ENCODE results near the gene RPL7A.

RPL7A gene

GRCh38 chr9:133303266-133304157 lies 44.5 kb upstream of the RPL7A start:
- H3F3A ChIP-seq (ENCODE audit: control insufficient read depth, insufficient read depth) = no peaks in the 10 kb centered on the region
- H3K9me2 ChIP-seq (replicated peaks; ENCODE audit: control insufficient read depth, low read length) = no peaks in the 10 kb centered on the region
- TF ChIP-seq, protein P1, sequence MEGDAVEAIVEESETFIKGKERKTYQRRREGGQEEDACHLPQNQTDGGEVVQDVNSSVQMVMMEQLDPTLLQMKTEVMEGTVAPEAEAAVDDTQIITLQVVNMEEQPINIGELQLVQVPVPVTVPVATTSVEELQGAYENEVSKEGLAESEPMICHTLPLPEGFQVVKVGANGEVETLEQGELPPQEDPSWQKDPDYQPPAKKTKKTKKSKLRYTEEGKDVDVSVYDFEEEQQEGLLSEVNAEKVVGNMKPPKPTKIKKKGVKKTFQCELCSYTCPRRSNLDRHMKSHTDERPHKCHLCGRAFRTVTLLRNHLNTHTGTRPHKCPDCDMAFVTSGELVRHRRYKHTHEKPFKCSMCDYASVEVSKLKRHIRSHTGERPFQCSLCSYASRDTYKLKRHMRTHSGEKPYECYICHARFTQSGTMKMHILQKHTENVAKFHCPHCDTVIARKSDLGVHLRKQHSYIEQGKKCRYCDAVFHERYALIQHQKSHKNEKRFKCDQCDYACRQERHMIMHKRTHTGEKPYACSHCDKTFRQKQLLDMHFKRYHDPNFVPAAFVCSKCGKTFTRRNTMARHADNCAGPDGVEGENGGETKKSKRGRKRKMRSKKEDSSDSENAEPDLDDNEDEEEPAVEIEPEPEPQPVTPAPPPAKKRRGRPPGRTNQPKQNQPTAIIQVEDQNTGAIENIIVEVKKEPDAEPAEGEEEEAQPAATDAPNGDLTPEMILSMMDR (IDR thresholded peaks at IDR 0.05; ENCODE audit: low read depth, low read length, poor library complexity, severe bottlenecking) = no peak
- TF ChIP-seq EZH2phosphoT487 (IDR thresholded peaks at IDR 0.05; ENCODE audit: borderline replicate concordance, low read length) = no peak
- no peak overlapping the region for H3K27ac ChIP-seq (ENCODE audit: low read depth, low read length)
- H3K4me2 ChIP-seq (ENCODE audit: low read length) = no peak overlapping the region
- no peaks in the 10 kb centered on the region for H3K27me3 ChIP-seq (ENCODE audit: control insufficient read depth, low read length)
- H3K36me3 ChIP-seq (ENCODE audit: control insufficient read depth, low read length) = no peaks in the 10 kb centered on the region
- H3K9me3 ChIP-seq (ENCODE audit: control insufficient read depth, insufficient read depth, low read length) = no peaks in the 10 kb centered on the region
- no peaks in the 10 kb centered on the region for H3K4me1 ChIP-seq (ENCODE audit: control insufficient read depth, low read length)
- no peaks in the 10 kb centered on the region for H3K79me2 ChIP-seq (ENCODE audit: control insufficient read depth, low read length)
- no peaks in the 10 kb centered on the region for H4K20me1 ChIP-seq (ENCODE audit: control insufficient read depth, insufficient read depth, low read depth, low read length)
- no peak overlapping the region for H3K4me3 ChIP-seq (ENCODE audit: low read length)

DNA sequence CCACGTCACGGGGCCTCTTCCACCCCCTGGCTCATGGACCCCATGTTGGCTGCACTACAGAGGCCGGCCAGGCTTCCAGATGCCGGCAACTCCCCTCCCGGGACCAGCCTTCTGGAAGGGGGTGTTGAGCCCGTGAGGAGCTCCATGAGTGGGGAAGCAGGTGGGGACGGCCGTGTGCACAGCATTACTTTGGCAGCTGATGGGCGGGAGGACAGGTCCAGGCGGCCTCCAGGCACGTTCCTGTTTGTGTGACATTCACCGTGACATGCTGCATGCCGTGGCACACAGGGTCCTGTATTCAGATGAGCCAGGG lies 43.9 kb upstream of the RPL7A start:
- Histone ChIP-seq H3K9me2 (replicated peaks; ENCODE audit: control insufficient read depth, low read length) (no peaks in the 10 kb centered on the region), H3K79me2 (ENCODE audit: control insufficient read depth, low read length) (no peaks in the 10 kb centered on the region), H3K36me3 (ENCODE audit: control insufficient read depth, low read length) (no peaks in the 10 kb centered on the region), H3K9me3 (ENCODE audit: control insufficient read depth, insufficient read depth, low read length) (no peaks in the 10 kb centered on the region), H3K4me2 (ENCODE audit: low read length) (no peak overlapping the region), H3F3A (ENCODE audit: control insufficient read depth, insufficient read depth) (no peaks in the 10 kb centered on the region), H3K27me3 (ENCODE audit: control insufficient read depth, low read length) (no peaks in the 10 kb centered on the region), H3K4me1 (ENCODE audit: control insufficient read depth, low read length) (no peaks in the 10 kb centered on the region), H4K20me1 (ENCODE audit: control insufficient read depth, insufficient read depth, low read depth, low read length) (no peaks in the 10 kb centered on the region), H3K4me3 (ENCODE audit: low read length) (no peak overlapping the region), H3K27ac (ENCODE audit: low read depth, low read length) (no peak overlapping the region)
- no peak for TF ChIP-seq EZH2phosphoT487 (IDR thresholded peaks at IDR 0.05; ENCODE audit: borderline replicate concordance, low read length)

- TF ChIP-seq, protein P1 (IDR thresholded peaks at IDR 0.05; ENCODE audit: low read depth, low read length, poor library complexity, severe bottlenecking) = no peak
- no peak for TF ChIP-seq EZH2phosphoT487 (IDR thresholded peaks at IDR 0.05; ENCODE audit: borderline replicate concordance, low read length)
- no peak overlapping the region for H3K27ac ChIP-seq (ENCODE audit: low read depth, low read length)
- H3K36me3 ChIP-seq (ENCODE audit: control insufficient read depth, low read length) = no peaks in the 10 kb centered on the region
- no peaks in the 10 kb centered on the region for H3K27me3 ChIP-seq (ENCODE audit: control insufficient read depth, low read length)
- no peaks in the 10 kb centered on the region for H3K9me3 ChIP-seq (ENCODE audit: control insufficient read depth, insufficient read depth, low read length)
- no peaks in the 10 kb centered on the region for H3K4me1 ChIP-seq (ENCODE audit: control insufficient read depth, low read length)
- H3K9me2 ChIP-seq (replicated peaks; ENCODE audit: control insufficient read depth, low read length) = no peaks in the 10 kb centered on the region
- no peak overlapping the region for H3K4me2 ChIP-seq (ENCODE audit: low read length)
- H3K4me3 ChIP-seq (ENCODE audit: low read length) = no peak overlapping the region
- no peaks in the 10 kb centered on the region for H3F3A ChIP-seq (ENCODE audit: control insufficient read depth, insufficient read depth)
- H4K20me1 ChIP-seq (ENCODE audit: control insufficient read depth, insufficient read depth, low read depth, low read length) = no peaks in the 10 kb centered on the region
- no peaks in the 10 kb centered on the region for H3K79me2 ChIP-seq (ENCODE audit: control insufficient read depth, low read length)
Observed at GRCh38 chr9:133304477-133305377, 43.3 kb upstream of the RPL7A start.

Data from DOHH2 (cell line).